GM19193 (cell line): ENCODE data around the gene AFP.

Source experiments
- POLR2A ChIP-seq: IDR thresholded peaks from 4 replicates; pipeline ENCODE4 v1.6.1; 2011; ENCODE audit not compliant: insufficient read depth, insufficient read length; ENCODE audit errors: extremely low read depth

AFP gene

DNA sequence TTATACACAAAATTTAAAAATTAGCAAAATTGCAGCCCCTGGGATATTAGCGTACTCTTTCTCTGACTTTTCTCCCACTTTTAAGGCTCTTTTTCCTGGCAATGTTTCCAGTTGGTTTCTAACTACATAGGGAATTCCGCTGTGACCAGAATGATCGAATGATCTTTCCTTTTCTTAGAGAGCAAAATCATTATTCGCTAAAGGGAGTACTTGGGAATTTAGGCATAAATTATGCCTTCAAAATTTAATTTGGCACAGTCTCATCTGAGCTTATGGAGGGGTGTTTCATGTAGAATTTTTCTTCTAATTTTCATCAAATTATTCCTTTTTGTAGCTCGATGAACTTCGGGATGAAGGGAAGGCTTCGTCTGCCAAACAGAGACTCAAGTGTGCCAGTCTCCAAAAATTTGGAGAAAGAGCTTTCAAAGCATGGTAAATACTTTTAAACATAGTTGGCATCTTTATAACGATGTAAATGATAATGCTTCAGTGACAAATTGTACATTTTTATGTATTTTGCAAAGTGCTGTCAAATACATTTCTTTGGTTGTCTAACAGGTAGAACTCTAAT is 26.0 kb upstream of the AFP start:
- no peak for TF ChIP-seq POLR2A

GRCh38 chr4:73410916-73411730 is 24.9 kb upstream of the AFP start:
- no peak for TF ChIP-seq POLR2A

GRCh38 chr4:73411731-73412414 is 24.1 kb upstream of the AFP start:
- TF ChIP-seq POLR2A = no peak

DNA sequence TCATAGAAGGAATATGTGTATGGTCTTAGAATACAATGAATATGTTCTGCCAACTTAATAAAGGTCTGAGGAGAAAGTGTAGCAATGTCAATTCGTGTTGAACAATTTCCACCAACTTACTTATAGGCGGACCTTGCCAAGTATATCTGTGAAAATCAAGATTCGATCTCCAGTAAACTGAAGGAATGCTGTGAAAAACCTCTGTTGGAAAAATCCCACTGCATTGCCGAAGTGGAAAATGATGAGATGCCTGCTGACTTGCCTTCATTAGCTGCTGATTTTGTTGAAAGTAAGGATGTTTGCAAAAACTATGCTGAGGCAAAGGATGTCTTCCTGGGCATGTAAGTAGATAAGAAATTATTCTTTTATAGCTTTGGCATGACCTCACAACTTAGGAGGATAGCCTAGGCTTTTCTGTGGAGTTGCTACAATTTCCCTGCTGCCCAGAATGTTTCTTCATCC is 22.7 kb upstream of the AFP start:
- no peak for TF ChIP-seq POLR2A

GRCh38 chr4:73414936-73415271 is 21.1 kb upstream of the AFP start:
- TF ChIP-seq POLR2A = no peak

DNA sequence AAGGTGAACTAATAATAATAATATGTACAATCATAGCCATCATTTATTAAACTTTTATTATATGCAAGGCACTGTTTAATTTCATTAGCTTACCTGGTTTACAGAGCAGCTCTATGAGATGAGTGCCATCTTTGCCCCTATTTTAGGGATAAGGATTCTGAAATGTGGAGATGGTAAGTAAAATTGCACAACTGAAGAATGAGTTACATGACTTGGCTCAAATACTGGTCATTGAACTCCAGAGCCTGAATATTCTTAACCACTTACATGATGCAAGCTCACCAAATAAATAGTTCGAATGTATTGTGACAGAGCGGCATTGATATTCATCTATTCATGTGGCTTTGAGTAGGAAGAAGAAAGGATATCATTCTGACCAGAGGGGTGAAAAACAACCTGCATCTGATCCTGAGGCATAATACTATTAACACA is 20.2 kb upstream of the AFP start:
- TF ChIP-seq POLR2A = no peak

DNA sequence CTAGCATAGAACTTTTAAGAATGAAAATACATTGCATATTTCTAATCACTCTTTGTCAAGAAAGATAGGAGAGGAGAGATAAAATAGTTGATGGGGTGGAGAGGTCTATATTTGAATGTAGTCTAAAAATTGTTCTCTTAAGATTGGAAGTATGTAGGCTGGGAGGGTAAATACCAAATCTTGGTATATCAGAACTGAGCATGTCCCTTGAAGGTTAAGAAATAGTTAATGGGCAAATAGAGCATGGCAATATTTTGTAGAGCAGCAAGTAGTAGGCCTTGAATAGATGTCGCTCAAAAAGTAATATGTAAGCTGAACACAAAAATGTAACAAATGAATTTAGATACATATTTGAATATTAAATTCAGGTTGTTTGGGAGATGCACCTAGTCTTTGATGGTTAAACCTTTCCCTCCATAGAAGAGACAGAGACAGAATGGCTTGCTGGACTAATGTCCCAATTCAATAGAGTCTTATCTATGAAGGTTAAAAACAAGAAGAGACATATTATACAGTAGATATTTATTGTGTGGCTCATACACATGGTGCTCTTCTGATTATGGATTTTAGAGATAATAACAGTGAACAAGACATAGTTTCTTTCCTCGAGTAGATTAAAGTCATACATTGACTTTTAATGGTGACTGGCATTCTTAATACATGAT is 19.5 kb upstream of the AFP start:
- no peak for TF ChIP-seq POLR2A

- TF ChIP-seq POLR2A = no peak
These were observed 18.7 kb upstream of the AFP start for GRCh38 chr4:73417342-73417741.

- no peak for TF ChIP-seq POLR2A
These were observed 18.0 kb upstream of the AFP start for GRCh38 chr4:73417973-73418372.

GRCh38 chr4:73418677-73419076 is 17.3 kb upstream of the AFP start:
- TF ChIP-seq POLR2A = no peak

DNA sequence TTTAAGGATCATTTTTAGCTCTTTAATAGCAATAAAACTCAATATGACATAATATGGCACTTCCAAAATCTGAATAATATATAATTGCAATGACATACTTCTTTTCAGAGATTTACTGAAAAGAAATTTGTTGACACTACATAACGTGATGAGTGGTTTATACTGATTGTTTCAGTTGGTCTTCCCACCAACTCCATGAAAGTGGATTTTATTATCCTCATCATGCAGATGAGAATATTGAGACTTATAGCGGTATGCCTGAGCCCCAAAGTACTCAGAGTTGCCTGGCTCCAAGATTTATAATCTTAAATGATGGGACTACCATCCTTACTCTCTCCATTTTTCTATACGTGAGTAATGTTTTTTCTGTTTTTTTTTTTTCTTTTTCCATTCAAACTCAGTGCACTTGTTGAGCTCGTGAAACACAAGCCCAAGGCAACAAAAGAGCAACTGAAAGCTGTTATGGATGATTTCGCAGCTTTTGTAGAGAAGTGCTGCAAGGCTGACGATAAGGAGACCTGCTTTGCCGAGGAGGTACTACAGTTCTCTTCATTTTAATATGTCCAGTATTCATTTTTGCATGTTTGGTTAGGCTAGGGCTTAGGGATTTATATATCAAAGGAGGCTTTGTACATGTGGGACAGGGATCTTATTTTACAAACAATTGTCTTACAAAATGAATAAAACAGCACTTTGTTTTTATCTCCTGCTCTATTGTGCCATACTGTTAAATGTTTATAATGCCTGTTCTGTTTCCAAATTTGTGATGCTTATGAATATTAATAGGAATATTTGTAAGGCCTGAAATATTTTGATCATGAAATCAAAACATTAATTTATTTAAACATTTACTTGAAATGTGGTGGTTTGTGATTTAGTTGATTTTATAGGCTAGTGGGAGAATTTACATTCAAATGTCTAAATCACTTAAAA is 16.6 kb upstream of the AFP start:
- no peak for TF ChIP-seq POLR2A

DNA sequence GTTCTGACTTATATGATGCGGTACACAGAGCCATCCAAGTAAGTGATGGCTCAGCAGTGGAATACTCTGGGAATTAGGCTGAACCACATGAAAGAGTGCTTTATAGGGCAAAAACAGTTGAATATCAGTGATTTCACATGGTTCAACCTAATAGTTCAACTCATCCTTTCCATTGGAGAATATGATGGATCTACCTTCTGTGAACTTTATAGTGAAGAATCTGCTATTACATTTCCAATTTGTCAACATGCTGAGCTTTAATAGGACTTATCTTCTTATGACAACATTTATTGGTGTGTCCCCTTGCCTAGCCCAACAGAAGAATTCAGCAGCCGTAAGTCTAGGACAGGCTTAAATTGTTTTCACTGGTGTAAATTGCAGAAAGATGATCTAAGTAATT is 15.4 kb upstream of the AFP start:
- TF ChIP-seq POLR2A = no peak

DNA sequence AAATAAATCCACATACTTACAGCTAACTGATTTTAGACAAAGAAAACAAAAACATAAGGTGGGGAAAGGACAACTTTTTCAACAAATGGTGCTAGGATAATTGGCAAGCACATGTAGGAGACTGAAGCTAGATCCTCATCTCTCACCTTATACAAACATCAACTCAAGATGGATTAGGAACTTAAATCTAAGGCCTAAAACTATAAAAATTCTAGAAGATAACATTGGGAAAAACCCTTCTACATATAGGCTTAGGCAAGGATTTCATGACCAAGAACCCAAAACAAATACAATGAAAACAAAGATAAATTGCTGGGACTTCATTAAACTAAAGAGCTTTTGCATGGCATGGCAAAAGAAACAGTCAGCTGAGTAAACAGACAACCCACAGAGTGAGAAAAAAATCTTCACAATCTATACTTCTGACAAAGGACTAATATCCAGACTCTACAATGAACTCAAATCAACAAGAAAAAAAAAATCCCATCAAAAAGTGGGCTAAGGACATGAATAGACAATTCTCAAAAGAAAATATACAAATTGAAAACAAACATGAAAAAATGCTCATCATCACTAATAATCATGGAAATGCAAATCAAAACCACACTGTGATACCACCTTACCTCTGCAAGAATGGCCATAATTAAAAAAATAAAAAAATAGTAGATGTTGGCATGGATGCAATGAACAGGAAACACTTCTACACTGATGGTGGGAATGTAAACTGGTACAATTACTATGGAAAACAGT is 14.1 kb upstream of the AFP start:
- TF ChIP-seq POLR2A = no peak

DNA sequence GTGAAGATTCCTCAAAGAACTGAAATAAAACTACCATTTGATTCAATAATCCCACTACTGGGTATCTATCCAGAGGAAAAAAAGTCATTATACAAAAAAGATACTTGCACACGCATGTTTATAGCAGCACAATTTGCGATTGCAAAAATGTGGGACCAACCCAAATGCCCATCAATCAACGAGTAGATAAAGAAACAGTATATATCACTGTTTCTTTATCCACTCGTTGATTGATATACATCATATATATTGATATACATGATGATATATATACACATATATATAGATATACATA is 13.6 kb upstream of the AFP start:
- no peak for TF ChIP-seq POLR2A

- no peak for TF ChIP-seq POLR2A
These were observed 12.8 kb upstream of the AFP start for GRCh38 chr4:73423184-73423583.

- TF ChIP-seq POLR2A = no peak
These were observed 9.4 kb upstream of the AFP start for GRCh38 chr4:73426666-73427065.
